ENCODE results near the gene SPATA32. TPM values are rescaled to one million over a fixed set of nuclear protein-coding genes. Genes with fewer than 3 reads are reported as not detected.

Gene SPATA32
- total RNA-seq, 1 experiment from 2014 or later = 0.81 TPM

DNA sequence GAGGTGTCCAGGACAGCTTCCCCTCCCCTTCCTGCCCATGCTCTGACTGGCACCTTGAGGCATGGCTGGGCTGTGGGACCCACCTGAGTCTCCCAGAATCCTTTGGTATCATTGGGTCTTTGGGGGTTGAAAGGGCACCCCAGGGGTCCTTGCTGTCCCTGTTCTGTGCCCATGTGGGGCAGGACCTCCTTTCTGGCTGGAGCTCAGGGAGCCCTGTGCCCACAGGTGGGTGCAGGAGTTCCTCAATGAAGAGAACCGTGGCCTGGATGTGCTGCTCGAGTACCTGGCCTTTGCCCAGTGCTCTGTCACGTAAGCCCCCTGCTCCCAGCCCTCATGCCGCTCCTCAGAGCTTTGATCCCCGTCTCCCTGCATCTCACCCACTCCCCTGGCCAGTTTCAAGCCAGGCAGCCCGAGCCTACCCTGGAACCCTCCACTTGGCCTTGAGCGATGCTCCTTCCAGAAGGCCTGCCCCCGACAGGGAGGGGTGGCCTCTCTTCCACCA, 28.4 kb downstream of the SPATA32 start:
- Histone ChIP-seq H3K56ac (ENCODE audit: insufficient read length, low read depth, low read length) (no peak overlapping the region), H3K27me3 (ENCODE audit: insufficient read depth, low read length) (no peaks in the 10 kb centered on the region; the same call in 1 of the 2 replicates), H2BK120ac (ENCODE audit: low read depth, low read length, poor library complexity, severe bottlenecking) (no peak overlapping the region), H3K18ac (ENCODE audit: insufficient read length, low read depth, low read length) (no peak overlapping the region), H3K9ac (ENCODE audit: extremely low read depth, insufficient read length, low read length) (no peak overlapping the region), H2BK12ac (ENCODE audit: insufficient read length, low read depth, low read length) (no peak overlapping the region), H4K20me1 (ENCODE audit: control insufficient read depth, insufficient read depth, insufficient read length) (no peaks in the 10 kb centered on the region), H3K4me2 (ENCODE audit: insufficient read depth, insufficient read length, low read length) (no peak overlapping the region), H2BK5ac (ENCODE audit: insufficient read length, low read length) (no peak overlapping the region), H4K91ac (ENCODE audit: insufficient read length, low read depth, low read length) (no peak overlapping the region), H3K23ac (ENCODE audit: insufficient read length, low read depth, low read length) (no peak overlapping the region), H2AK5ac (ENCODE audit: insufficient read length, low read length) (no peak overlapping the region), H4K5ac (ENCODE audit: insufficient read length, low read depth, low read length) (no peak overlapping the region), H2BK20ac (ENCODE audit: low read depth, low read length, poor library complexity, severe bottlenecking) (no peak overlapping the region), H2AFZ (ENCODE audit: low read length) (no peak overlapping the region), H3K4ac (ENCODE audit: low read depth, low read length) (no peak overlapping the region), H3K79me2 (ENCODE audit: insufficient read depth, low read length) (no peaks in the 10 kb centered on the region), H3K9me3 (ENCODE audit: control insufficient read depth, low read depth, low read length) (no peaks in the 10 kb centered on the region), H3K4me1 (ENCODE audit: insufficient read depth, low read length) (peaks cover 4% of the 10 kb centered on the region; the same call in 1 of the 2 replicates), H4K8ac (replicated peaks; ENCODE audit: insufficient read length, low read depth, low read length) (no peak overlapping the region), H3T11ph (ENCODE audit: low read length) (no peak overlapping the region), H3K14ac (ENCODE audit: insufficient read depth, low read length) (no peak overlapping the region), H3K27ac (ENCODE audit: insufficient read length, low read depth, low read length) (no peak overlapping the region), H3K23me2 (ENCODE audit: insufficient read length, low read depth, low read length, poor library complexity, severe bottlenecking) (no peaks in the 10 kb centered on the region), H3K79me1 (ENCODE audit: insufficient read depth, low read depth, low read length, poor library complexity, severe bottlenecking) (no peaks in the 10 kb centered on the region), H2BK15ac (ENCODE audit: low read depth, low read length) (no peak overlapping the region)
- H3K27me3 Mint-ChIP-seq (ENCODE audit: low read depth) = peaks cover 30% of the 10 kb centered on the region
- TF ChIP-seq, protein P1, sequence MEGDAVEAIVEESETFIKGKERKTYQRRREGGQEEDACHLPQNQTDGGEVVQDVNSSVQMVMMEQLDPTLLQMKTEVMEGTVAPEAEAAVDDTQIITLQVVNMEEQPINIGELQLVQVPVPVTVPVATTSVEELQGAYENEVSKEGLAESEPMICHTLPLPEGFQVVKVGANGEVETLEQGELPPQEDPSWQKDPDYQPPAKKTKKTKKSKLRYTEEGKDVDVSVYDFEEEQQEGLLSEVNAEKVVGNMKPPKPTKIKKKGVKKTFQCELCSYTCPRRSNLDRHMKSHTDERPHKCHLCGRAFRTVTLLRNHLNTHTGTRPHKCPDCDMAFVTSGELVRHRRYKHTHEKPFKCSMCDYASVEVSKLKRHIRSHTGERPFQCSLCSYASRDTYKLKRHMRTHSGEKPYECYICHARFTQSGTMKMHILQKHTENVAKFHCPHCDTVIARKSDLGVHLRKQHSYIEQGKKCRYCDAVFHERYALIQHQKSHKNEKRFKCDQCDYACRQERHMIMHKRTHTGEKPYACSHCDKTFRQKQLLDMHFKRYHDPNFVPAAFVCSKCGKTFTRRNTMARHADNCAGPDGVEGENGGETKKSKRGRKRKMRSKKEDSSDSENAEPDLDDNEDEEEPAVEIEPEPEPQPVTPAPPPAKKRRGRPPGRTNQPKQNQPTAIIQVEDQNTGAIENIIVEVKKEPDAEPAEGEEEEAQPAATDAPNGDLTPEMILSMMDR (conservative IDR thresholded peaks at IDR 0.05) = no peak
- H3K9me3 Mint-ChIP-seq = no peaks in the 10 kb centered on the region; a peak in 2 of 5 replicates
- H3K36me3 Mint-ChIP-seq (ENCODE audit: insufficient read depth in 1 of 3, low read depth in 3 of 3) = no peaks in the 10 kb centered on the region
- no peak overlapping the region for H3K4me3 Mint-ChIP-seq
- DNase-seq = no peak
- H3K27ac Mint-ChIP-seq = no peak overlapping the region
- peaks cover 19 to 40% of the 10 kb centered on the region in 2 experiments for H3K4me1 Mint-ChIP-seq
- WGBS (ENCODE audit: extremely low coverage, insufficient read length, low lambda C conversion rate) = no CpG with 5 or more reads among the region's 8 CpGs
